GM21423 (cell line): ENCODE results near the gene TEX19.

Experiments used
- ATAC-seq: cut with Tn5 transposase; IDR thresholded peaks from one replicate; pipeline ENCODE4 v1.9.1; 2021; ENCODE audit warnings: mild to moderate bottlenecking, moderate library complexity; ENCODE audit not compliant: unreplicated experiment

Gene TEX19

GRCh38 chr17:82386881-82387704, 28.0 kb downstream of the TEX19 start:
- ATAC-seq = no peak

GRCh38 chr17:82387705-82388106, 28.7 kb downstream of the TEX19 start:
- ATAC-seq = no peak

GRCh38 chr17:82388223-82388921, 29.3 kb downstream of the TEX19 start:
- ATAC-seq = no peak

GRCh38 chr17:82388922-82389283, 29.9 kb downstream of the TEX19 start:
- ATAC-seq = no peak

- ATAC-seq = no peak
These were observed 30.3 kb downstream of the TEX19 start for GRCh38 chr17:82389379-82389778.

GRCh38 chr17:82390015-82390859, 31.2 kb downstream of the TEX19 start:
- no peak for ATAC-seq

- ATAC-seq = no peak
These were observed 31.9 kb downstream of the TEX19 start for GRCh38 chr17:82390860-82391435.

- ATAC-seq = no peak
These were observed 32.5 kb downstream of the TEX19 start for GRCh38 chr17:82391496-82392066.

- no peak for ATAC-seq
These were observed 33.3 kb downstream of the TEX19 start for GRCh38 chr17:82392209-82392920.

GRCh38 chr17:82392941-82393340, 33.9 kb downstream of the TEX19 start:
- no peak for ATAC-seq

- ATAC-seq = no peak
These were observed 35.2 kb downstream of the TEX19 start for GRCh38 chr17:82394278-82394677.

- ATAC-seq = no peak
These were observed 37.8 kb downstream of the TEX19 start for GRCh38 chr17:82396601-82397435.

GRCh38 chr17:82397449-82398335, 38.6 kb downstream of the TEX19 start:
- no peak for ATAC-seq

GRCh38 chr17:82399041-82399441, 40.0 kb downstream of the TEX19 start:
- no peak for ATAC-seq

GRCh38 chr17:82399601-82400101, 40.6 kb downstream of the TEX19 start:
- no peak for ATAC-seq

- no peak for ATAC-seq
These were observed 41.2 kb downstream of the TEX19 start for GRCh38 chr17:82400206-82400605.

GRCh38 chr17:82400830-82401229, 41.8 kb downstream of the TEX19 start:
- peak; percentile 38 for ATAC-seq

- peak; percentile 76 for ATAC-seq
These were observed 43.8 kb downstream of the TEX19 start for GRCh38 chr17:82402865-82403264.
